Endometrium (tissue), 2 donors: ENCODE data around the gene ACO1.

Experiments
- FAIRE-seq: peaks from 2 replicates; lab custom pipeline; 2012; peaks lifted over from hg19 to GRCh38; lab: Jason Lieb, UNC
- donor health status: control.
- donor health status: control.

ACO1 gene

GRCh38 chr9:32490601-32491000 is 106.2 kb downstream of the ACO1 start:
- FAIRE-seq: no peak

DNA sequence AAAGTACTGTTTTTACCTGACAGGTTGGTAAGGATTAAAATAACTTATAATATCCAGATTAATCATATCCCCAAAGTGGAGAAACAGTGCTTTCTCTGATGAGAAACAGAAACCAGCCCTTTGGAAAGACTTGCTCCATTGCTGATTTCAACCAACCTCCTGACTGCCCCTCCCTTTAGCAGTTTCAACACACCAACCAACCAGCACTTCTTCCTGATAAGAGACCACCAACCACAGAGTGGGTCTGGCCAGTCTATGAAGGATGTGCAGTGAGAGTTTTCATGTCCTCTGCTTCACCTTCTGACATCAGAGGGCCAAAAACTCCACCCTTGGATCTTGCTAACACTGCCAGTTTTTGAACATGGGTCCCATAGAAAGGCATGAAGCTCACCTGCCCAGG is 113.5 kb downstream of the ACO1 start:
- no peak for FAIRE-seq

DNA sequence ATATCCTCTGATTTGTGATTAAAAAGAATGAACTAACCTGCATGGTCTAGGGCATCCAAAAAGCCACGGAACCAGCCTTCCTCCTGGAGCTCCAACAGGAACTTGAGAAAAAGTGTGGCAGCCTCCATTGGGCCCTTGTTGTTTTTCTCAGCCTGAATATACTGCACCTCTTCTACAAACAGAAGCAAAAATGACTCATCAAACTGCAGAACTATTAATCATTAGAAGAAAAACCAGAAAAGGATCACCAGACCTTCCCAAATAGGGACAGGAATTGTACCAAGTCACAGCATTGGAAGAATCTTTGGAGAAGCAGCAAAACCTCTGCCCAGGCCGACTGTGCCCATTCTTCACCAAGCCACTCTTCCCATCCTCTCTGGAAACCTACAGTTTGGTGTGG is 116.3 kb downstream of the ACO1 start:
- no peak for FAIRE-seq

DNA sequence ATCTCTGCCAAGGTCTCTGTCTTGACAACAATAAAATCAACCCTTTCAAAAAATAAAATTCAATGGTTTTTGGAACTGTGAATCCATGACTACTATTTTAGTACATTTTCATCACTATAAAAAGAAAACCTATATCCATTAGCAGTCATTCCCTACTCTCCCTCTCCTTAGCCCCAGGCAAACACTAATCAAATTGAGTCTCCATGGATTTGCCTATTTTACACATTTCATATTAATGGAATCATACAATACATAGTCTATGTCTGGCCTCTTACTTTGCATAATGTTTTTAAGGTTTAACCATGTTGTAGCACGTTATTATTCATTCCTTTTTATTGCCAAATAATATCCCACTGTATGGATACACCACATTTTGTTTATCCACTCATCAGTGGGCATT is 117.4 kb downstream of the ACO1 start:
- FAIRE-seq: no peak

DNA sequence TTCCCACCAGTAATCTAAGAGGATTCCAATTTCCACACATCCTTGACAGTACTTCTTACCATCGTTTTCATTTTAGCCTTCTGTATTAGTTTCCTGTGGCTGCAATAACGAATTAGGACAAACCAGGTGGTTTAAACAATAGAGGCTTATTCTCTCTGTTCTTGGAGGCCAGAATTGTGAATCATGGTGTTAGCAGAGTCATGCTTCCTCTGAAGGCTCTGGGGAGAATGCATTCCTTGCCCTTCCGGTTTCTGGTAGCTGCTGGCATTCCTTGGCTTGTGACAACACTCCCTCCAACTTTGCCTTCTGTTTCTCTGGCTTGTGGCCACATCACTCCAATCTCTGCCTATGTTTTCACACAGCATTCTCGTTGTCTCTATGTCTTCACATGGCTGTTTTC is 118.0 kb downstream of the ACO1 start:
- no peak for FAIRE-seq

DNA sequence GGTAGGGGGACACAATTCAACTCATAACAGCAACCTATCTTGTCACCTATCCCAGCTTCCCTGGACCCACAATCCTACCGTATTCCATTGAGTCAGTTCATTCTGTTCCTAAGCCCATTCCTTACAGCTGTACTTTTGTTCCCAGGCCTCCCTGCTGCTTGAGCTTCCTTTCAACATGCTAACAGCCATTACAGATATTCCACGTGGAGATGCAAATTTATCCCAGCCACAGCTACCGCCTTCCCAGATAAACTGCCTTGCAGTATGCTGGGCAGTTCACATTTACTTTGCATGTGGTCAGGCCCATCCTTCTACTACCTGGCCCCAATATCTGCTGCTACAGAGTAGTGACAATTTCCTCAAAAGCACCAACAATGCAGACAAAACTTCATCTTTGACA is 118.6 kb downstream of the ACO1 start:
- no peak for FAIRE-seq
